Stimulated activated CD8-positive, alpha-beta memory T cell treated with anti-CD3 and anti-CD28 coated beads, Interleukin-7, amount 100 ng/mL, for 4 hours (primary cell): Measurements from ENCODE around the gene CAMK1G.

Experiments
- DNase-seq, 2 donors: peaks; one replicate each; pipeline ENCODE4 v3.0.0-alpha.2; 2020; ENCODE audit warnings: low read depth in 2 of 2

CAMK1G gene

GRCh38 chr1:209635850-209636249 lies 52.3 kb downstream of the CAMK1G start:
- DNase-seq = no peak

DNA sequence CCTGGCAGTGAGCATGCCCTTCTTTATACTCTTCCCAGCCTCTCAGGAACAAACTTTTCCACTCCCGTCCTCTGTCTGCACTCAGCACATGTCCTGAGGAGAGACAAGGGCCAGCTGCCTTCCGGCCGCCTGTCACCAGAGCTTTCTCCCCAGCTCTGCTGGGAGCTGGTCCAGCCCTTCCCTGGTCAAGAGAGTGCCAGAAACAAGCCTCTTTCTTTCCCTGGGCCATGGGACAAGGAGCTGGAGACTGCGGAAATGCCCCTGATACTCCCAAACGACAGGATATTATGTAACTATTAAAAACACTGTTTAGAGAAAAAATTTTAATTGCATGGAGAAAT lies 58.3 kb downstream of the CAMK1G start:
- DNase-seq = no peak

DNA sequence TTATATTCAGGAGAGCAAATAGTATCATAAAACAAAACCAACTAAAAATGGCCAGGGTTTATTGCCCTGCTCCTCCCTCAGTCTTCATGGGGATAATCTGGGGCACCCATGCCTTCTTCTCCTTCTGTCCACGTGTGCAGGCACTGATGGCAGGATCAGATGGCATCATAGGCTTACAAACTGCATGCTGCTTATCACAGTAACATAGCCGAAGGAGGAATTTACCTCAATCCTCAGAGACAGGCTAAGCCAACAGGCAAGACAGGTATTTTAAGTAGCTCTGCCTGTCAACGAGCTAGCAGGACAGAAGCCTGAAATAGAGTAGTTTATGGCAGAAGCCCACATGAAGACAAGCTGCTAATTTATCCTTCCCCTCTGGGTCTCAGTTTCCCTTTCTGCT lies 59.3 kb downstream of the CAMK1G start:
- DNase-seq = no peak

DNA sequence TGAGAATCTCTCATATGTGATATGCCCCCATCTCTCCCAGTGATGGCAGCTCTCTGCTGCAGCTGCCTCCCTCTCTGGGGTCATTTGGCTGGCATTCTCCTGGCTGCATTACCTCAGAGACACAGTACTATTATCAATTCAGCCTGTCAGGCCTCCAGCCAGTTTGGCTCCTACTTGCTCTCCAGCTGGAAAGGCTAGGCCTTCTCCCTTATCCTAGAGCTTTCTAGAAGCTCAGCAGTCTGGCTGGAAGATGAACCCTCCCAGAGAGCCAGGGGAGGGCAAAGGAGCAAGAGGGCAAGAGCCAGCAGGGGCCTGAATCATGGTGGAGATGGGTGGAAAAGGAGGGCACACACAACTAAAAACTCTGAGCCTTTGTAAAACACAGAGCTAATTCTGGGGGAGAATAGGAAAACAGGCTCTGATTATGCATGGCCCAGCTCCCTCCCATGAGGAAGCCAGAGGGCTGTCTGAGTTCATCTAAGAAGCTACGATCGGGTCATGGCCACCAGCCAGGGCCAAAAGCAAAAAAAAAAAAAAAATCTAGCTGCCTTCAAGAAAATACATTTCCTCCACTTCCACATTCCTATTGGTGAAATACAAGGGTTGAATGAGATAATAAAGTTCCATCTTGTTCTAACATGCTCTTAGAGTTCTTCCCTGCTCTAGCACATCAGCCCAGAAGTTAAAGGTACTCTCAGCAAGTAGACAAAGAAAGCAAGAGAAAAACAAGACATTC lies 59.9 kb downstream of the CAMK1G start:
- DNase-seq = no peak

- no peak for DNase-seq
Observed at GRCh38 chr1:209645574-209646452, 62.3 kb downstream of the CAMK1G start.

DNA sequence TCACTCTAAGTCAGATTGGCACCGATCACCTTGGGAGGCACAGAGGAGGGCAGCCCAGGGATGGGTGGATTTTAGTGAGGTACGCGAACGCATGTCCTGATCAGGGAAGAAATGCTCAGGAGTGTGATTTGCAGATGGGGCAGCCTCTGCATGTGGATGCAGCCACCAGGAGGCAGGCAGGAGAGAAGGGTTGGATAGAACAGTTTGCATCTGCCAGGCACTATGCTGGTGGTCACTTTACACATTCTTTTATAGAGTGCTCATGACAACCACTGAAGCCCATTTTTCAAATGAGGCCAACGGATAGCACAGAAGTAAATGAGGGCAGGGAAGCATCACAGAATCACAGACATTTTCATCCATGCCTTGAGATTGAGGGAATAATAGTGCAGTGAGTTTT lies 63.0 kb downstream of the CAMK1G start:
- no peak for DNase-seq

- no peak for DNase-seq
Observed at GRCh38 chr1:209647156-209647555, 63.6 kb downstream of the CAMK1G start.

- DNase-seq = no peak
Observed at GRCh38 chr1:209648346-209648745, 64.8 kb downstream of the CAMK1G start.

GRCh38 chr1:209648931-209649776 lies 65.6 kb downstream of the CAMK1G start:
- DNase-seq = no peak

DNA sequence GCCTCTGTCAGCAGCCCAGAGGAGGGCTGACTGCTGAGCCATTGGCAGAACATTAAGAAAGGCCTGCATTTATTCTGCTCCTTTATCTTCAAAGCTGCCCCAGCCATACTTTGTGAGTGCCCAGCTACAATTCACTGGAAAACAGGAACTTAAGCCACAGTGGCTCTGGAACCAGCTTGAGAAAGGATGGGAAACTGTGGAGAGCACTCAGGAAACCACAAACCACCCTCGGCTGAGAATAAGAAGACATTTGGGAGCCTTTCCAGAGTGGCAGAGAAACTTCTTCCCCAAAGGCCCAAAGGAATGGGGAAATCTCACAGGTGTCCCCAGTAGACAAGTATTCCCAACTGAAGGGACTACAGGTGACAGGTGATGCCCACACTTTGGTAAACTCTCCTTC lies 66.9 kb downstream of the CAMK1G start:
- no peak for DNase-seq

DNA sequence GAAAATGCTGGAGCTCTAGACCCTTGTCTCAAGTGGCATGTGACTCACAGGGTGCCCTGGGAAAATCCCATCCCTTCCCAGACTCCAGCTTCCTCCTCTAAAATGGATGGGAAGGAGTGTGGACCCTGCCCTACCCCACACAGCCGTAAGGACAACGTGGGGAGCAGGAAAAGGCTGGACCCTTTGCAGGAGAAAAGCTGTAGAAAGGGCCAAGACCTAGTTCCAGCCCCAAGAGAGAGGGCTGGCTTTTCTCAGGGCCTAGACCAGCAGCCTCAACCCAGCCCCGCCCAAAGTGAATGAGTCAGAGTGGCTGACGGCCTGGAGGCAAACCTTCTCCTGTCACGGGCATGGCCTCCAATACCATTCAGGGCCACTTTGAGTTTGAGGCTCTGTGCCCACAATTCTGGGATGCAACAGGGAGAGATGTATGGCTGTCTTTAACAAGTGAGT lies 67.6 kb downstream of the CAMK1G start:
- DNase-seq = no peak

- DNase-seq = no peak
Observed at GRCh38 chr1:209652121-209652735, 68.7 kb downstream of the CAMK1G start, which contains the start of gene LAMB3. Gene LAMB3 (minus strand): TSS chr1:209652425. CDS start chr1:209650944, 1,481 bp downstream.

- DNase-seq = peak; percentile 13 to 16
Observed at GRCh38 chr1:209652873-209653401, 69.4 kb downstream of the CAMK1G start.

DNA sequence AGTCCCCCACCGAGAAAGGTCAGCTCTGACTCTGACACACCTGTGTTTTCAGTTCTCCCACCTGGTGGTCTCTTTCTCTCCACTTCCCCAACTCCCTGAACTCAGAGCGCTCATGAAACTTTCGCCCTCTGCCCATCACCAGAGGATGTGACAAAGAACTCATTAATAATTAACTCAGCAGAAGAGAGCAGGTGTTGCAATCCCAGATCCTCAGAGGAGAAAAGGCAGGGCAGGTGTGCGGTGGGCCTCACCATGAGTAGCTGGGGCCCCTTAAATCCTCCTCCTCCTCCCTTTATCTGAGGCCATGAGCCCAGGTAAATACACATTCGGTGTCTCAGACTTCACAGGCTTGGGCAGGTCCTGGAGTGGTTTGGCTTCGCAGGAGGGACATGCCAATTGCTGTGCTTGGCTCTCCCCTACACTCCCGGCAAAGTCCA lies 70.4 kb downstream of the CAMK1G start:
- no peak for DNase-seq

- no peak for DNase-seq
Observed at GRCh38 chr1:209655411-209656231, 72.1 kb downstream of the CAMK1G start.

GRCh38 chr1:209657140-209657879 lies 73.8 kb downstream of the CAMK1G start:
- DNase-seq = peak in 1 of 2 donors; percentile 8

GRCh38 chr1:209657918-209658317 lies 74.4 kb downstream of the CAMK1G start:
- no peak for DNase-seq

DNA sequence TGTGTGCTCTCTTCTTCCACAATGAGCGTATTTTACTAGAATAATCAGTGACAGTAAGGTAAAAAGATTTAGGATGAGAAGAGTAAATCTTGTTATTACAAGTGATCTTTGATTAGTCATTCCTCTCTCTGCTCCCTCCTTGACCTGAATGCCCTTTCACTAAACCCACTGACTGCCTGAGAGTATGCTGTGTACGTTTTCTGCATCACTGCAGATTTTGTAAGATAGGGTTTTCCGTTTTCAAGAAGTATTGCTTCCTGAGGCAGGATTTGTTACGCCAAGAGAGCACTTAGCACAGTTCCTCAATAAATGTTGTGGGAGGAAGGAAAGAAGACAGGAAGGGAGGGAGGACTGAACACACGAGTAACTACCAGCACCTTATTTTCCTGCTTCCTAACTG lies 76.4 kb downstream of the CAMK1G start:
- DNase-seq = no peak

DNA sequence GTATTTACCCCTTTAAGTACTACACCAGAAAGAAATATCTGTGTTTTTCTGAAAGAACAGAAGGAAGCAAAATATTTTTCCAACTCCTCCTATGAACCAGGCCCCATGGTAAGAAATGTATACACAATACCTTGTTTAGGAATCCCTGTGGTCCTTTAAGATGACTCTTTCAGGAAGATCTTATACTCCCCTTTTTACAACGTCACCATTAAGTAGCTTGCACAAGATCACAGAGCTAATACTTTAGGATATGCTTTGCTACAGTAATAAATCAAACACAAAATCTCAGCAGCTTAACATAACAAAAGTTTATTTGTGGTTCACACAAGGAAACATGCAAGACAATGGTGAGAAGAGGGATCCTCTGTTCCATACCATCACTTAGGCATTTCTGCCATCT lies 77.6 kb downstream of the CAMK1G start:
- DNase-seq = no peak

DNA sequence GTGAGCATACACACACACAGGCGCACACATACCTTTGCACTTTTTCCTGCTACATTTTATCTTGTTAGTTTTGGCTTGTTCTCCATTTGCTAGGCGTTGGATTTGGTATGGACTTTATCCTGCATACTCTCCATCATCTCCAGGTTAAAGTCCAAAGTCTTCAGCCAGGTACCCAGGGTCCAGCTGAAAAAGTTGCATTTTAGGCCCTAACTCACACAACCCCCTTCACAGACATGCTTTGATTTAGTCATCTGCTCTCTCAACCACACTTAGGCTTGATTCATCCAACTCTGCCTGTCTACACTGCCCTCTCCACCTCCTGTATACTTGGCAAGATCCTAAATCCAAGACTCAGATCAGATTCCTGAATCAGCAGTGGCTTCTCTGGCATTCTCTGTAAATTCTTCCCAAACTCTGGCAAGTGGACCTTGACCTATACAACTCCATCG lies 79.4 kb downstream of the CAMK1G start:
- DNase-seq = no peak
